ENCODE data around the gene SUPT3H. TPM values are rescaled to one million over a fixed set of nuclear protein-coding genes. Genes with fewer than 3 reads are reported as not detected.
"Not testable (repeated sequence)": the region's sequence is repeated elsewhere in the genome, so short reads cannot be mapped to it uniquely, and the experiment has no call there.

The SUPT3H gene
- total RNA-seq, 2 donors from 2014 or later = 2.0 to 2.8 TPM

GRCh38 chr6:45105170-45105820 is 272.4 kb downstream of the SUPT3H start:
- DNase-seq (no peak), ATAC-seq (no peak)
- intact Hi-C loops (cut with DNase I, micrococcal nuclease) = no loop called here

DNA sequence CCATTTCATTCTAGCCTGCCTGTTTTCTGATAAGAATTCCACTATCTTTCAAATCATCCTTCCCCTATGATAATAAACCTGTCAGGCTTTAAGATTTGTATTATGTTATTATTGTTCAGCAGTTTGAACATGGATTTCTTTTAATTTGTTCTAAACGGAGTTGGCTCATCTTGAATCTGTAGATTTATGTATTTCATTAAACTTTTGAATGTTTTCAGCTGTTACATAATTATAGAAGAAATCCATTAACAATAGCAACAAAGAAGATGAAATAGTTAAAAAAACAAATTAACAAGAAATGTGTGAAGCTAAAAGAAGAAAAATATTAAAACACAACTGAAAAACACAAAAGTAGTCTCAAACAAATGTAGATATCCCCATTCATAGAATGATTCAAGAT is 273.3 kb downstream of the SUPT3H start:
- intact Hi-C loops (cut with DNase I, micrococcal nuclease) = no loop called here
- DNase-seq = no peak
- ATAC-seq = no peak

GRCh38 chr6:45098256-45098655 is 279.5 kb downstream of the SUPT3H start:
- DNase-seq = no peak
- intact Hi-C loops (cut with DNase I, micrococcal nuclease) = no loop called here

GRCh38 chr6:45094831-45095230 is 282.9 kb downstream of the SUPT3H start:
- intact Hi-C loops (cut with DNase I, micrococcal nuclease) = no loop called here
- ATAC-seq (no peak), DNase-seq (no peak)

More at GRCh38 chr6:45098256-45098655, 279.5 kb downstream of the SUPT3H start:
- ATAC-seq = no peak

DNA sequence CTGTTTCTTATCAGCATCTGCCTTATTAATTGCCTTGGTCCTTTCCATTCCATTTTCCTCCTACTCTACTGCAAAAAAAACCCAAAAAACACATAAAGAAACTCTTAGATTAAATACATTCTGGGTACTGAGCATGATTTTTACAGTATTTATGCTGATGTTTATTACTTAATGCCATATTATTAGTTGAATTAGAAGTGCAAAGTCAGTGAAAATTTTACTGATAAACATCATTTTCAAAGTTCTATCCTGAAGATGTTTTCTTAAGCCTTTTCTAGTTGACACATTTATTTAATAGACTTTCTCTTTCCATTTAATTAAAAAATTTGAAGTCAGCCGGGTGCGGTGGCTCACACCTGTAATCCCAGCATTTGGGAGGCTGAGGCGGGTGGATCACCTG is 285.6 kb downstream of the SUPT3H start:
- DNase-seq = no peak
- ATAC-seq = no peak
- intact Hi-C loops (cut with DNase I, micrococcal nuclease) = no loop called here

- DNase-seq (no peak), ATAC-seq (no peak)
- intact Hi-C loops (cut with DNase I, micrococcal nuclease) = no loop called here
Measured at GRCh38 chr6:45086360-45087084, 291.2 kb downstream of the SUPT3H start.

GRCh38 chr6:45084257-45084656 is 293.5 kb downstream of the SUPT3H start:
- DNase-seq (no peak), ATAC-seq (no peak)
- intact Hi-C loops (cut with DNase I, micrococcal nuclease) = no loop called here

DNA sequence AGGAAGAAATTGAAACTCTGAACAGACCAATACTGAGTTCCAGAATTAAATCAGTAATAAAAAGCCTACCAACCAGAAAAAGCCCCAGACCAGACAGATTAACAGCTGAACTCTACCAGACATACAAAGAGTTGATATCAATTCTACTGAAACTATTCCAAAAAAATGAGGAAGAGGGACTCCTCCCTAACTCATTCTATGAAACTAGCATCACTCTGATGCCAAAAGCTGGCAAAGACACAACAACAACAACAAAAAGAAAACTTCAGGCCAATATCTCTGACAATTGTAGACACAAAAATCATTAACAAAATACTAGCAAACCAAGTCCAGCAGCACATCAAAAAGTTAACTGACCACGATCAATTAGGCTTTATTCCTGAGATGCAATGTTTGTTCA is 295.6 kb downstream of the SUPT3H start:
- intact Hi-C loops (cut with DNase I, micrococcal nuclease) = no loop called here
- no peak for ATAC-seq
- DNase-seq = no peak

- ATAC-seq (no peak), DNase-seq (no peak)
- intact Hi-C loops (cut with DNase I, micrococcal nuclease) = no loop called here
Measured at GRCh38 chr6:45081634-45082033, 296.1 kb downstream of the SUPT3H start.

- intact Hi-C loops (cut with DNase I, micrococcal nuclease) = no loop called here
- DNase-seq (no peak), ATAC-seq (no peak)
Measured at GRCh38 chr6:45078432-45078831, 299.3 kb downstream of the SUPT3H start.

DNA sequence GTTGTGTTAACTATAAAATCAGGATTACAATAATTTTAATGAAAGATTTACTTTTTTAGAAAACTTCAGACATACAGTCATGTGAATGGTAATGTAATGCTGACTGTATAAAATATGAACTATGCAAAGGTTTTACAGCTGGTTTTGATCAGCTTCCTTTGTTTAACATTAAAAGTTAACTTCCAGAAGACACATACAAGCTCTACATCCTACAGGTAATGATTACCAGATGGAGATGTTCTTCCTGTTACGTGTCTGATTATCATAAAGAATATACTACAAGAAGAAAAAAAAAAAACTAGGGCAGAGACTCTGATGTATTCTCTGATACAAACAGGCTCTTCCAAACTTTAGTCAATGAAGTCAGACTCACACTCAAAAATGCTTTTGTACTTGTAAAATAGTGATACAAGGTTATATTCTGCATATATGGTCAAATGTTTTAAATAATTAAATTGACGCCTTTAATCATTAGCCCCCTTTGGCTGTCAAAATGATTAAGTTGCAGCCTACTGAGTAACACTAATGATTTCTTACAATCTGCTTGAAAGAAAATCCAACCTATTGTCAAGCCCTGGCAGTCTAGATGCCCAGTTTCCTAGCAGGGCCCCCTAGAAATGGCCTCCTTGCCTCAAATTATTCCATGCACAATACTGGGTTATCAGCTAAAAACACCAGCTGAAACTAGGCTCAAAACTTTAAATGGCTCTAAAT is 301.4 kb downstream of the SUPT3H start:
- ATAC-seq (no peak), DNase-seq (no peak)
- intact Hi-C loops (cut with DNase I, micrococcal nuclease) = no loop called here

- DNase-seq (no peak), ATAC-seq (no peak)
- intact Hi-C loops (cut with DNase I, micrococcal nuclease) = no loop called here
Measured at GRCh38 chr6:45075246-45075645, 302.5 kb downstream of the SUPT3H start.

GRCh38 chr6:45074439-45074838 is 303.3 kb downstream of the SUPT3H start:
- ATAC-seq (peak; percentile 76), DNase-seq (no peak)
- intact Hi-C loops (cut with DNase I, micrococcal nuclease) = no loop called here

GRCh38 chr6:45073771-45074170 is 304.0 kb downstream of the SUPT3H start:
- intact Hi-C loops (cut with DNase I, micrococcal nuclease) = no loop called here
- DNase-seq = no peak
- no peak for ATAC-seq

DNA sequence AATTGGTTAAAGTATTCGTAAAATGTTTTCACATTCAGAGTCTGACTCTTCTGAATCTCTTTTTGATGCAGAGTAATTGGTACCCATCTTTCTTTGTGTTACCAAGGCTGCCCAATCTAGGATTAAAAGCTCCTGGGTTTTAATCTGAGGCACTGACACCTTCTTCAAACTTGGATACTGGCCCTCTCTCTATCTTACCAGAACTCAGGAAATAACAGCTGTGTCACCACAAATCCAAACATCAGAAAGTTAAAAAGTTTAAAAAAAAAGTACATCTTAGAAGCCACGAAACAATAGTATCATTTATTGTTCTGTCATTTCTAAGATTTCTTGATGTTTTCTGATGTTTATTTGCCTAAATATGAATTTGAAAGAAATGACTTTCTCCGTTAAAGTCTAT is 305.1 kb downstream of the SUPT3H start:
- intact Hi-C loops (cut with DNase I, micrococcal nuclease) = no loop called here
- ATAC-seq (no peak), DNase-seq (no peak)

- DNase-seq (no peak), ATAC-seq (no peak)
- intact Hi-C loops (cut with DNase I, micrococcal nuclease) = no loop called here
Measured at GRCh38 chr6:45072016-45072415, 305.7 kb downstream of the SUPT3H start.

GRCh38 chr6:45069091-45069490 is 308.6 kb downstream of the SUPT3H start:
- intact Hi-C loops (cut with DNase I, micrococcal nuclease) = no loop called here
- ATAC-seq (no peak), DNase-seq (no peak)

DNA sequence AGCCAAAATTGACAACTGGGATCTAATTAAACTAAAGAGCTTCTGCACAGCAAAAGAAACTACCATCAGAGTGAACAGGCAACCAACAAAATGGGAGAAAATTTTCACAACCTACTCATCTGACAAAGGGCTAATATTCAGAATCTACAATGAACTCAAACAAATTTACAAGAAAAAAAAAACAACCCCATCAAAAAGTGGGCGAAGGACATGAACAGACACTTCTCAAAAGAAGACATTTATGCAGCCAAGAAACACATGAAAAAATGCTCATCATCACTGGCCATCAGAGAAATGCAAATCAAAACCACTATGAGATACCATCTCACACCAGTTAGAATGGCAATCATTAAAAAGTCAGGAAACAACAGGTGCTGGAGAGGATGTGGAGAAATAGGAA is 310.3 kb downstream of the SUPT3H start:
- ATAC-seq; DNase-seq; intact Hi-C loops (cut with DNase I, micrococcal nuclease): not testable (repeated sequence)

DNA sequence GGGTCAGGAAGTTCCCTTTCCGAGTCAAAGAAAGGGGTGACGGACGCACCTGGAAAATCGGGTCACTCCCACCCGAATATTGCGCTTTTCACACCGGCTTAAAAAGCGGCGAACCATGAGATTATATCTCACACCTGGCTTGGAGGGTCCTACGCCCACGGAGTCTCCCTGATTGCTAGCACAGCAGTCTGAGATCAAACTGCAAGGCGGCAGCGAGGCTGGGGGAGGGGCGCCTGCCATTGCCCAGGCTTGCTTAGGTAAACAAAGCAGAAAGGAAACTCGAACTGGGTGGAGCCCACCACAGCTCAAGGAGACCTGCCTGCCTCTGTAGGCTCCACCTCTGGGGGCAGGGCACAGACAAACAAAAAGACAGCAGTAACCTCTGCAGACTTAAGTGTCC is 315.1 kb downstream of the SUPT3H start:
- DNase-seq, ATAC-seq: not testable (repeated sequence)

DNA sequence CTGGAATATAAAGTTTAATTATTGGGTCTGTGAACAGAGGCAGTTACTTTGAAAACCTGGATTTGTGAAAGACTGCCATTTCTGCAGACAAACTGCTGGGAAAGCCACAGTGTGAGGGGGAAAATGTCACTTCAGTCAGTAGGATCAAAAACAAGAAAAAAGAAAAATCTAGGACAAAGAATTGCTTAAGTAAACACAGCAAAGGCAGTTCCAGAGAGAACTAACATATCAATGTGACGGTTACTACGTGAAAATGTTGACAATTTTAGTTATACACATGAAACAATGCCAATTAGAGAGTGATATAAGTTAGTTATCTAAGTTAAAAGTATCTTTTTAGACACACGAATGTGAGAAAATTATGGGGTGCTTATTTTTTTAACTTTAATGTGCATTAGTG is 320.0 kb downstream of the SUPT3H start:
- ATAC-seq = no peak
- intact Hi-C loops (cut with DNase I, micrococcal nuclease) = no loop called here

More for the DNA sequence above, 315.1 kb downstream of the SUPT3H start:
- intact Hi-C loops (cut with DNase I, micrococcal nuclease) = not testable (repeated sequence)

More for the DNA sequence above, 320.0 kb downstream of the SUPT3H start:
- no peak for DNase-seq
